ENCODE data around the gene C8A. TPM values are rescaled to one million over a fixed set of nuclear protein-coding genes. Genes with fewer than 3 reads are reported as not detected.

The C8A gene
- total and polyA plus RNA-seq, 2 of the 8 experiments (the other 6 are each of a cell fraction or from before 2014, with no cell fraction given): not detected

- 87% methylated on average over 4 of the region's 4 CpGs; no CpG with 5 or more reads in 1 of the 2 experiments for WGBS, 2 experiments (ENCODE audit: extremely low coverage in 1 of 2, insufficient coverage in 1 of 2, insufficient read length in 1 of 2, insufficient replicate concordance in 2 of 2, low coverage in 1 of 2, low lambda C conversion rate in 2 of 2, missing lambda C conversion rate in 1 of 2)
- H3K18ac ChIP-seq (ENCODE audit: extremely low read depth, low read length): no peak overlapping the region
- no peak for DNase-seq (ENCODE audit: low read depth in 1 of 2, low spot score in 2 of 2)
- H3K56ac ChIP-seq (replicated peaks; ENCODE audit: insufficient read length, low read depth, low read length): no peak overlapping the region
- no peak overlapping the region for H3K23ac ChIP-seq (ENCODE audit: insufficient read length)
- no peak overlapping the region for H3K4me3 ChIP-seq (ENCODE audit: extremely low read depth in 1 of 4, insufficient read depth in 2 of 4, low read depth in 3 of 4, low read length in 4 of 4)
- H3K4me2 ChIP-seq (ENCODE audit: insufficient read depth in 1 of 2, low read depth in 2 of 2, low read length in 2 of 2): no peak overlapping the region
- H3K79me2 ChIP-seq (ENCODE audit: control insufficient read depth in 1 of 2, insufficient read depth in 2 of 2, low read length in 2 of 2): no peaks in the 10 kb centered on the region
- no peak overlapping the region for H2BK5ac ChIP-seq (ENCODE audit: low read depth, low read length)
- H3K9ac ChIP-seq (replicated peaks in 1 of 4; ENCODE audit: extremely low read depth in 1 of 4, low read depth in 3 of 4, low read length in 3 of 4): no peak overlapping the region
- no peak overlapping the region for H4K5ac ChIP-seq (ENCODE audit: insufficient read length, low read depth, low read length)
- no peak overlapping the region for H2BK20ac ChIP-seq (ENCODE audit: low read length)
- H4K20me1 ChIP-seq (replicated peaks in 1 of 2; ENCODE audit: control insufficient read depth in 1 of 2, insufficient read depth in 2 of 2, low read length in 2 of 2): no peaks in the 10 kb centered on the region
- no peaks in the 10 kb centered on the region for H3K4me1 ChIP-seq (replicated peaks in 1 of 4; ENCODE audit: control insufficient read depth in 3 of 4, insufficient read depth in 4 of 4, low read length in 3 of 4)
- H2AFZ ChIP-seq (ENCODE audit: low read length): no peak overlapping the region
- no peak overlapping the region for H2AK5ac ChIP-seq (ENCODE audit: low read depth, low read length)
- H3K4ac ChIP-seq (replicated peaks; ENCODE audit: insufficient read length, low read depth, low read length): no peak overlapping the region
- no peaks in the 10 kb centered on the region for H3K79me1 ChIP-seq (ENCODE audit: low read depth, low read length)
- no peaks in the 10 kb centered on the region for H3K27me3 ChIP-seq (replicated peaks in 1 of 4; ENCODE audit: control insufficient read depth in 3 of 4, extremely low read depth in 1 of 4, insufficient read depth in 3 of 4, low read length in 3 of 4)
- H3K36me3 ChIP-seq (ENCODE audit: control insufficient read depth in 2 of 4, insufficient read depth in 4 of 4, low read length in 3 of 4): no peaks in the 10 kb centered on the region
- TF ChIP-seq TAF7 (optimal IDR thresholded peaks at IDR 0.05; ENCODE audit: borderline replicate concordance, low read depth, low read length) (no peak), YY1 (IDR thresholded peaks at IDR 0.05; ENCODE audit: low read depth, low read length) (no peak), KDM5A (IDR thresholded peaks at IDR 0.05; ENCODE audit: low read length) (no peak), SIRT6 (IDR thresholded peaks at IDR 0.05; ENCODE audit: low read length) (no peak), BACH1 (IDR thresholded peaks at IDR 0.05; ENCODE audit: low read length) (no peak), RBBP5 (IDR thresholded peaks at IDR 0.05; ENCODE audit: borderline replicate concordance, low read depth, low read length) (no peak), JUN (IDR thresholded peaks at IDR 0.05; ENCODE audit: low read depth, low read length) (no peak), SUZ12 (IDR thresholded peaks at IDR 0.05; ENCODE audit: low read length) (no peak), GABPA (IDR thresholded peaks at IDR 0.05; ENCODE audit: borderline replicate concordance, insufficient read depth, low read length) (no peak), PHF8 (conservative IDR thresholded peaks at IDR 0.05; ENCODE audit: low read depth, low read length) (no peak), TAF1 (IDR thresholded peaks at IDR 0.05; ENCODE audit: low read depth, low read length) (no peak), SIN3A (conservative IDR thresholded peaks at IDR 0.05 in 1 of 2, IDR thresholded peaks at IDR 0.05 in 1 of 2; ENCODE audit: low read depth in 1 of 2, low read length in 2 of 2) (no peak), RXRA (IDR thresholded peaks at IDR 0.05; ENCODE audit: insufficient read depth, low read depth, low read length) (no peak), ZNF274 (IDR thresholded peaks at IDR 0.05; ENCODE audit: borderline replicate concordance, extremely low read depth, low read length) (no peak), EZH2 (IDR thresholded peaks at IDR 0.05; ENCODE audit: low read depth, low read length, severe bottlenecking) (no peak), POLR2A (IDR thresholded peaks at IDR 0.05; ENCODE audit: control extremely low read depth in 1 of 2, low read depth in 2 of 2, low read length in 2 of 2) (no peak)
- H4K8ac ChIP-seq (ENCODE audit: extremely low read depth, insufficient read depth, low read length): no peak overlapping the region
- POLR2A ChIA-PET (ENCODE audit: partially characterized antibody): no interaction called here
- no peak for FAIRE-seq
- no peak overlapping the region for H4K91ac ChIP-seq (replicated peaks; ENCODE audit: insufficient read length, low read length)
- CTCF ChIA-PET (ENCODE audit: partially characterized antibody): no interaction called here
- no peak overlapping the region for H2BK12ac ChIP-seq (ENCODE audit: low read depth, low read length)
- no peaks in the 10 kb centered on the region for H3K23me2 ChIP-seq (ENCODE audit: low read depth, low read length)
- no peaks in the 10 kb centered on the region for H3K9me3 ChIP-seq (ENCODE audit: insufficient read depth in 2 of 2, low read depth in 1 of 2, low read length in 1 of 2)
- no peak overlapping the region for H3K27ac ChIP-seq (ENCODE audit: low read depth, low read length)
- no peak overlapping the region for H3K14ac ChIP-seq (ENCODE audit: insufficient read length)
- H2BK15ac ChIP-seq (ENCODE audit: low read length): no peak overlapping the region
- no peak overlapping the region for H2BK120ac ChIP-seq (replicated peaks; ENCODE audit: low read depth, low read length)
Measured at GRCh38 chr1:56874689-56875088, 20.1 kb downstream of the C8A start.

Data from H1 (cell line).